OCI-LY3 (cell line): ENCODE measurements around the gene PEAK3.
A peak's percentile ranks its signal among the peaks of the same experiment; 100 is the strongest.

Experiments used
- H2AFZ ChIP-seq: fragments of 200-600, 300-600 bp; shearing (Covaris generic); 2 replicates; pipeline ENCODE4 v1.6.0; 2014; ENCODE audit warnings: antibody characterized with exemption, low read depth, low read length
- H3K27ac ChIP-seq: fragments of 200-600, 300-600 bp; sonication (generic); 2 replicates; pipeline ENCODE4 v1.5.1; 2014; ENCODE audit warnings: mild to moderate bottlenecking, low read length, moderate library complexity, mixed read lengths
- H3K27me3 ChIP-seq: fragments of 200-600, 300-600 bp; sonication (generic); 2 replicates; pipeline ENCODE4 v1.6.1; 2014; ENCODE audit warnings: low read depth, low read length, mixed read lengths
- H3K36me3 ChIP-seq: fragments of 200-600, 300-600 bp; sonication (generic); replicated peaks from 2 replicates; pipeline ENCODE3; 2014; ENCODE audit warnings: low read depth, low read length, mixed read lengths
- H3K4me1 ChIP-seq: fragments of 300-600, 200-600 bp; sonication (generic); 2 replicates; pipeline ENCODE4 v1.6.1; 2014; ENCODE audit warnings: low read length, mixed read lengths
- H3K4me2 ChIP-seq: fragments of 200-600, 300-600 bp; sonication (generic); 2 replicates; pipeline ENCODE4 v1.6.1; 2014; ENCODE audit warnings: low read length, mixed read lengths
- H3K4me3 ChIP-seq: fragments of 300-600, 200-600 bp; sonication (generic); 2 replicates; pipeline ENCODE4 v1.5.1; 2014; ENCODE audit warnings: antibody characterized with exemption, mild to moderate bottlenecking, low read length, moderate library complexity
- H3K79me2 ChIP-seq: fragments of 300-600, 200-600 bp; shearing (Covaris generic); 2 replicates; pipeline ENCODE4 v1.6.1; 2014; ENCODE audit warnings: mild to moderate bottlenecking, low read length, mixed read lengths
- H3K9ac ChIP-seq: fragments of 300-600, 200-600 bp; shearing (Covaris generic); 2 replicates; pipeline ENCODE4 v1.6.0; 2014; ENCODE audit warnings: mild to moderate bottlenecking, low read length, moderate library complexity
- H3K9me3 ChIP-seq: fragments of 200-600, 300-600 bp; shearing (Covaris generic); 2 replicates; pipeline ENCODE4 v1.6.1; 2014; ENCODE audit warnings: low read length, mixed read lengths; ENCODE audit not compliant: insufficient read depth
- H4K20me1 ChIP-seq: fragments of 200-600, 300-600 bp; sonication (generic); 2 replicates; pipeline ENCODE4 v1.6.1; 2016; ENCODE audit warnings: low read length, mixed read lengths; ENCODE audit not compliant: insufficient read depth
- CTCF ChIP-seq: fragments of 200-600, 300-600 bp; sonication (generic); IDR thresholded peaks from 2 replicates; pipeline ENCODE4 v1.5.1; 2014; ENCODE audit warnings: antibody characterized with exemption, low read length, low read depth
- EZH2phosphoT487 ChIP-seq: fragments of 200-600 bp; shearing (Covaris generic); IDR thresholded peaks from 2 replicates; pipeline ENCODE4 v1.6.1; 2018; ENCODE audit warnings: antibody characterized with exemption, mixed run types, low read depth

PEAK3 gene

GRCh38 chr19:2255112-2255845 is 26.7 kb downstream of the PEAK3 start:
- TF ChIP-seq EZH2phosphoT487: no peak
- no peak for TF ChIP-seq CTCF
- Histone ChIP-seq H3K36me3 (peaks cover 11% of the 10 kb centered on the region), H3K4me1 (peaks cover 29% of the 10 kb centered on the region), H3K9ac (peak overlapping the region; percentile 59; the same call in 1 of the 2 replicates), H3K4me3 (peak overlapping the region; percentile 79), H4K20me1 (no peaks in the 10 kb centered on the region), H3K4me2 (peak overlapping the region; percentile 85), H3K27ac (no peak overlapping the region; the same call in 1 of the 2 replicates), H3K79me2 (no peaks in the 10 kb centered on the region), H3K27me3 (no peaks in the 10 kb centered on the region), H2AFZ (no peak overlapping the region), H3K9me3 (no peaks in the 10 kb centered on the region)

GRCh38 chr19:2254064-2254872 is 27.7 kb downstream of the PEAK3 start:
- H3K27me3 ChIP-seq: no peaks in the 10 kb centered on the region
- H3K4me1 ChIP-seq: peaks cover 29% of the 10 kb centered on the region
- H3K9ac ChIP-seq: no peak overlapping the region

GRCh38 chr19:2253106-2254063 is 28.6 kb downstream of the PEAK3 start:
- TF ChIP-seq CTCF: peak; percentile 34; the same call in 1 of the 2 replicates
- TF ChIP-seq EZH2phosphoT487: no peak
- H3K27ac ChIP-seq: no peak overlapping the region
- peaks cover 25% of the 10 kb centered on the region for H3K4me1 ChIP-seq
- no peak overlapping the region for H3K4me3 ChIP-seq
- H3K4me2 ChIP-seq: no peak overlapping the region
- no peak overlapping the region for H2AFZ ChIP-seq
- H3K9ac ChIP-seq: no peak overlapping the region
- H3K79me2 ChIP-seq: no peaks in the 10 kb centered on the region
- H3K9me3 ChIP-seq: no peaks in the 10 kb centered on the region
- H4K20me1 ChIP-seq: peaks cover 4% of the 10 kb centered on the region; the same call in 1 of the 2 replicates
- peaks cover 22% of the 10 kb centered on the region for H3K36me3 ChIP-seq
- no peaks in the 10 kb centered on the region for H3K27me3 ChIP-seq

More at GRCh38 chr19:2254064-2254872, 27.7 kb downstream of the PEAK3 start:
- Histone ChIP-seq H3K4me3 (no peak overlapping the region), H3K27ac (no peak overlapping the region), H2AFZ (no peak overlapping the region), H3K4me2 (no peak overlapping the region), H3K9me3 (no peaks in the 10 kb centered on the region), H3K36me3 (peaks cover 18% of the 10 kb centered on the region), H4K20me1 (no peaks in the 10 kb centered on the region), H3K79me2 (no peaks in the 10 kb centered on the region)
- TF ChIP-seq CTCF: no peak
- TF ChIP-seq EZH2phosphoT487: no peak
